Measurements from ENCODE around the gene PPEF1.
"Not testable (repeated sequence)": the region's sequence is repeated elsewhere in the genome, so short reads cannot be mapped to it uniquely, and the experiment has no call there.

- TF ChIP-seq CTCF, POLR2A, EP300 (IDR thresholded peaks at IDR 0.05): not testable (repeated sequence)
These were observed 32.2 kb downstream of the PPEF1 start for GRCh38 chrX:18739609-18740008.

Measured in ovary (tissue), 3 donors.